NCI-H510A (cell line): ENCODE data around the gene PGP.
A peak's percentile ranks its signal among the peaks of the same experiment; 100 is the strongest.
"Not testable (repeated sequence)": the region's sequence is repeated elsewhere in the genome, so short reads cannot be mapped to it uniquely, and the experiment has no call there.

ENCODE experiments used
- DNase-seq: peaks from one replicate; lab custom pipeline; 2025; lab: John Stamatoyannopoulos, UW

Gene PGP

DNA sequence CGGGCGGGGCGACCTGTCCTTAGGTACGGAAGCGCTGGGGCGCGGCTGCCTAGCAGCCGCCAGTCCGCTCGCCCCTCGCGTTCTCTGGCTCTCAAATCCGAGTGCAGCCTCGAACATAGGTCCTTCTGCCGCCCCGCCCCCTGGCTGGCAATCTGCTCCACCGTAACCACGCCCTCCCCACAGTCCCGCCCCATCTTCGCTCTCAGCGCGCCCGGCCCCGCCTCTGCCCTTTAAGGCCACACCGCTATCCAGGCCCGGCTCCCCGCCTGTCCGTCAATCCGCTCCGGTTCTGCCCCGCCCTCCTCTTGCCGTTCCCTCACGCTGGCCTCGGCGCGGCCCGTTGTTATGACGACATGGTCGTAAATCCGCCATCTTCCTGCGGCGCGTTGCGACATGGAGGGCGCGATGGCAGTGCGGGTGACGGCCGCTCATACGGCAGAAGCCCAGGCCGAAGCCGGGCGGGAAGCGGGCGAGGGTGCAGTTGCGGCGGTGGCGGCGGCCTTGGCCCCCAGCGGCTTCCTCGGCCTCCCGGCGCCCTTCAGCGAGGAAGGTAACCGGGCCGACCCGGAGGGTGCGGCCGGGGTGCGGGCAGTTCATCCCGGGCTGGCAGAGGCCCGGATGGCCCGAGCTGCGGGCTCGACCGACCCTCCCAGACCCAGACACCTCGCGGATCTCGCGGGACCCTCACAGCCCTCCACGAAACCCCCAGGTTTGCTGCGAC, 8.7 kb upstream of the PGP start, which contains the start of gene E4F1:
Gene E4F1 (plus strand): TSS at position 371 of the 721 bp plus-strand sequence. CDS start 23 bp downstream, at position 394.
- DNase-seq = peak; percentile 97

DNA sequence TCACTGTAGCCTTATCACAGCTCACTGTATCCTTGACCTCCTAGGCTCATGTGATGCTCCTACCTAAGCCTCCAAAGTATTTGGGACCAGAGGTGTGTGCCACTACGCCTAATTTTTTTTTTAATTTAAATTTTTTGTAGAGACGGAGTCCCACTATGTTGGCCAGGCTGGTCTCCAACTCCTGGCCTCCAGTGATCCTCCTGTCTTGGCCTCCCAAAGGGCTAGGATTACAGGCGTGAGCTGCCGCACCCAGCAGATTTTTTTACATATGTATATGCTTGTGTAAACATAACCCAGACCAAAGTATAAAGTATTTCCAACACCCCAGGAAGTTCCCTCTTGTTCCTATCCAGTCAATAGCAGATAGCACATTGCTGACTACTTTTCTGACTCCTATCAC, 1.7 kb upstream of the PGP start:
- no peak for DNase-seq

DNA sequence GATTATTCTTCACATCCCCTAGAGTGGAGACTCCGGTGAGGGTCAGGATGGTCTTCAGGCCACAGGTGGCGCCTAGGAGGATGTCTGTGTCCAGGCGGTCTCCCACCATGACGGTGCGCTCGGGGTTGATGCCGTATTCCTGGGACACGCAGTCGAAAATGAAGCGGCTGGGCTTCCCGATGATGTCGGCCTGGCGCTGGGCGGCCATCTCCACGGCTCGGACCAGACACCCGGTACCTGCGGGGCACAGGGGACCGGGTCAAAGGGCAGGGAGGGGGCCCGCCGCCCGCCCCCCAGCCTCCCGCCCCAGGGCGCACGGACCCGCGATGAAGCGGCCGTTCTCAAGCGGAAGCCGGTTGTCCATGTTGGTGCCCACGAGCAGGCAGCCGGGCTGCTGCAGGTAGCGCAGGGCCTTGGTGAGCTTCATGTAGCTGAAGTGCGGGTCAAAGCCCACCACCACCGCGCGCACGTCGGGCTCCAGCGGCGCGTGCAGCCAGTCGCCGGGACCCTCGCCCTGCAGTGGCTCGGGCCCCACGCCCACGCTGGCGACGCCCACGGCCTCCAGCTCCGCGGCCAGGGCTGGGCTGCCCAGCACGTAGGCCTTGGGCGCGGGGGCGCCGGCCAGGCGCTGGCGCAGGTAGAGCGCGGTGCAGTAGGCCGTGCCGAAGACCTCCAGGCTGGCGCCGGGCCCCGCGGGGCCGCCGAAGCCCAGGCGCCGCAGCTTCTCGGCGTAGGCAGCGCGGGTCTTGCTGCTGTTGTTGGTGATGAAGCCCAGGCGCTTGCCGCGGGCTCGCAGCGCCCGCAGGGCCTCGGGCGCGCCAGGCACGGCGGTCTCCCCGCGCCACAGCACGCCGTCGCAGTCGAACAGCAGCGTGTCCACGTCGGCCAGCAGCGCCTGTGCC, 572 bp downstream of the PGP start:
- DNase-seq = no peak

DNA sequence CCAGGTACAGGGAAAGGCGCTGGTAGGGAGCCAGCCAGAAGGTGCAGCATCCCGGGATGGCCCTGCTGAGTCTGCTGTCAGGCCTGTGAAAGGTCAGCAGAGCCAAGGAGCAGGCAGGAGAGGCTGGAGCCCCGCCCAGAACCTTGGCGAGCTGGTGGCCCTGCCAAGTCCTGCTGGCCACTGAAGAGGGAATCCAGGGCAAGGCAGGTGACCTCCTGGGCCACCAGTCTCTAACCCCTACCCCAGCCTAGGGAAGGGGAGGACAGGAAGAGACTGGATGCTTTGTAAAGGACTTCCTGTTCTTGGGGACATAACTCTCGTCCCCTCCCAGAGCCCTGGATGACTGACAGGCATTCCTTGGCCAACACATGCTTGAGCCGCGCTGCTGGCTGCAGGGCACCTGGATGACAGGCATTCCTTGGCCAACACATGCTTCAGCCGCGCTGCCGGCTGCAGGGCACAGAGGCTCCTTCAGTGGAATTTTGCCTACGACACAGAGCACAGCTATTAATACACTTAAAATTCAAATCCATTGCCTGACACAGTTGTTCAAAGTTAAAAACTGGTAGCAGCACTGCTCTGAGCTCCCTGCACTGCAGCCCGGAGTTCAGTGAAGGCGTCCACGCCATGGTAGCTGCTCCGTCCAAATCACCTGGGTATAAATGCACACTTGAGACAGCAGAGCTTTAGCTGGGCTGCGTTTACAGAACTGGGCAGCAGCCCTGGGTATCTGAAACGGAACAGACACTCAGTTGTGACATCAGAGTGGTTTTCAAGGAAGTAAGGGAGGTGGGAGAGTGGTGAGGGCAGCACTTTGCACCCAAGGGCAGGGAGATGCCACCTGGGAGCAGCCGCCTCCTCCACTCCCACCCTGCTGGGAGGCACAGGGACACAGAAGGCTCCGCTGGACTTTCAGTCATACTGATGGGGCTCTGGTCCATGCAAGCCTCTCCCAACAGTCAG, 2.0 kb downstream of the PGP start:
- DNase-seq = no peak

DNA sequence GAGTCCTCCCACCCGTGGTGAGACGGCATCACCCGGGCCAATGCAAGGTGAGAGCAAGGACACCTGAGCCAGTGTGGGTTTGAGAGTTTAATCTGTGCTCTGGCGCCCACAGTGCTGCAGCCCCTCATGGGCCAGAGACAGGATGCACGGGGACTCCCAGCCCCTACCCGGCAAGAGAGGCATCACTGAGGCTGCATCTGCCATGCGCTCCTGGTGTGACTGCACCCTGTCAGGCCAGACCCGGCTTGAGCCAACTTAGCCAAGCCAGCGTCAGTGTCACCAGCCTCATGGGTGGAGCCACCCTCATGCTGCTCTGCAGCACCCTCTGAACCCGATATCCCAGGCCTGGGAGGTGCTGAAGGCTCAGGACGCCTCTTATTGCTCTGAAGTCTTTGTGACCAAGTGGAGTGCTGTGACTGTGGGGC, 2.7 kb downstream of the PGP start:
- DNase-seq = no peak

DNA sequence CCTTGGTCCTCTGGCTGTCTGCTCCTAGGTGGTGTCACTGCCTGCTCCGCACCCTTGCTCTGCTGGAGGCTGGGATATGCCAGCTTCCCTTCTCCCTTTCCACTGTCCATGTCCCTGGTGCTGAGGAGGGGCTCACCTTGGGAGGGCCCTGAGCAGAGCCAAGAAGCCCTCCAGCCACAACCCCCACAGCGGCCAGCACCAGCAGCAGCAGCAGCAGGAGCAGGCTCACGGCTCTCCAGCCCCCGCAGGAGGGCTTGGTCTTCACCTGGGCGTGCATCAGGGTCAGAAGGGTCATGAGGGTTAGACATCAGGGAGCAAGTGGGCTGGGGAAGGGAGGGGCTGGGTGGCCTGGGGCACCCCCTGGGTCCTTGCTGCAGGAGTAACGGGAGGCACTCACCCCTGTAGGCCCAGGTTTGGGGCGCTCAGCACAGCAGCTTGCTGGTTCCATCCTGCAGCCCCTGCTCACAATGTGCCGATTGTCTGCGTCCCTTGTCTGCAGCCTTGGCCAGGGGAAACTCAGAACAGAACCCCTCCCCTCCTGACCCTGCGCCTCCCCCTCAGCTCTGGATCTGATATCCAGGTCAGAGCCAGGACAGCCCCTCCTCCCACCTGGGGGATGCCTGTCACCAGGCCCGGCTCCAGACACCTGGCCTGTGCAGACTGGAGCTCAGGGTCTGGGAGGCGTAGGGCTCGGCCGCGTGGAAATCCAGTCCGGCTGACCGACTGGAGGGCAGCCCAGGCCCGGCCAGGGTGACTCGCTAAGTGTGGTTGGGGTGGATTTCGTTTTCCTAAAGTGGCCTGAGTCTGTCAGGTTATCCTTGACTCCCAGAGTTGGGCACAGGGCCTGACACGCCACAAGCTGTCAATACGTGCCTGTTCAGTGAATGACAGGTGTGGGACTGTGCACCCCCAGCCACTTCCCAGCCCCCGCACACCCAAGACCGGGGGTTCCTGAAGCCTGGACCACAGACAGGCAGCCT, 4.0 kb downstream of the PGP start, which contains the start of gene BRICD5:
Gene BRICD5 (minus strand): TSS at position 478 of the 980 bp plus-strand sequence. CDS start 30 bp downstream, at position 448.
- DNase-seq = no peak

DNA sequence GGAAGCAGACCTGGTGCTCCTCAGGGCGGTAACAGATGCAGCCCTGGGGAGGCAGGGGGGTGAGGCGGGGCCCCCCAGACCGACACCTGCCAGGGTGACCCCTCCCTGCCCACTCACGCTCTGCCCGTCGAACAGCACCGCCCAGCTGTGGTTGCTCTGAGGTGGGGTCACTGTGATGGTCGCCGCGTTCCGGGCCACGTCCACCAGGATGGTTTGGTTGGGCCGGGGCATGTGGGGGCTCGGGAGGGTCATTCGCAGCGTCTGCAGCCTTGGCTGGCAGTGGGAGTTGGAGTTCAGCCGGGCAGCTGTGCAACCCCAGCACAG, 4.7 kb downstream of the PGP start:
- DNase-seq = no peak

DNA sequence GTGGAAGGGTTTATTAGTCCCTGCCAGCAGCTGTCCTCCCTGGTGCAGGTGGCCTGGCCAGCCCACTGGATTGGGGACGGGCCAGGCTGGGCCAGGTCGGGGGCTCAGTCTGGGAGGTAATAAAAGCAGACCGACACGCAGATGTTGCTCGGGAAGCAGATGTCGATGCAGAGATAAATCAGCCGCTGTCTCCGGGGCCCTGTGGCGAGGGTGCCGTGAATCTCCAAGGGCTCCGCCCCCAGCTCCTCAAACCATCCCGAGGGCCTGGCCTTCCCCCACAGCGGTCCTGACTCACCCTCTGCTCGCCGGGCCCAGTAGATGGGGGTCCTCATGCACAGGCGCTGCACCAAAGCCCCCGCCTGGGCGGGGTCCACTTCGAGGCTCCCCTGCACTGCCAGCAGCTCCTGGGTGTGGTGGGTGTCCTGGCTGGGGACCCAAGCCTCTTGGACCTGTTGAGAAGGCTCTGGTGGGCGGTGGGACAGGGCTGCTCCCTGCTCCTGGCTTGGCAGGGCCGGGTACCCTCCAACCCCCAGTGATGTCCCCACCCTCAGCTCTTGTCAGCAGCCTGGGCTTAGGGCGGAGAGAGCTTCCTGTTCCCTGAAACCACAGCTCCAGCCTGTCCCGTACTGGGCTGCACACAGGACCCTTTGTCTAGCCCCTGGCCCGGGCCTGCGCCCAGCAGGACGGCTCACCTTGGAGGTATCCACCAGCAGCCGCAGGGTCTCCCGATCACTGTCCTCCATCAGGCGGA, 5.2 kb downstream of the PGP start:
- DNase-seq = no peak

DNA sequence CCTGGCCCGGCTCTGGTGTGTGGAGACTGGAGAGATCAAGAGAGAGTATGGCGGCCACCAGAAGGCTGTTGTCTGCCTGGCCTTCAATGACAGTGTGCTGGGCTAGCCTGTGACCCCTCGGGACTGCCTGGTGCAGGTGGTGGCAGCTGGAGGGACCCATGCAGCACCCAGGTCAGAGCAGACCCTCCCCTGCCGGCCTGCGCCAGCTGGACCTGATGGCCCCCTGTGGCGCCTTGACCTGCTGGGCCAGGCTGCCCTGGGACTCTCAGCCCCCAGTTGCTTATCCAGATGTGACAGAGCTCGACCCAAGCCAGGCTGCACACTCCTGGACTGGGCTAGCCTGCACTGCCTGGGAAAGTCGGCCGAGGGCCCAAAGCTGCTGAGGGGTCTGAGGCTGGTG, 5.9 kb downstream of the PGP start:
- DNase-seq = no peak

DNA sequence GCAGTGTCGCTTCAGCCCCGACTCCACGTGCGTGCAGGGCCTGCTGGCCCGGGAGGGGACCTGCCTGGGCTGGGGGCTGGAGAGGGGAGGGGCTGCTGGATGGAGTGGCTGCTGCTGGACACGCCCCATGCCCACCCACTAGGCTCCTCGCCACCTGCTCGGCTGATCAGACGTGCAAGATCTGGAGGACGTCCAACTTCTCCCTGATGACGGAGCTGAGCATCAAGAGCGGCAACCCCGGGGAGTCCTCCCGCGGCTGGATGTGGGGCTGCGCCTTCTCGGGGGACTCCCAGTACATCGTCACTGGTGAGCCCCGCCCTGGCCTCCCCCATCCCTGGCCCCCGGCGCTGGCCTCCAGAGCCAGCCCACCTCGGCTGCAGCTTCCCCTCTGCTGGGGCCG, 6.3 kb downstream of the PGP start:
- DNase-seq = no peak

DNA sequence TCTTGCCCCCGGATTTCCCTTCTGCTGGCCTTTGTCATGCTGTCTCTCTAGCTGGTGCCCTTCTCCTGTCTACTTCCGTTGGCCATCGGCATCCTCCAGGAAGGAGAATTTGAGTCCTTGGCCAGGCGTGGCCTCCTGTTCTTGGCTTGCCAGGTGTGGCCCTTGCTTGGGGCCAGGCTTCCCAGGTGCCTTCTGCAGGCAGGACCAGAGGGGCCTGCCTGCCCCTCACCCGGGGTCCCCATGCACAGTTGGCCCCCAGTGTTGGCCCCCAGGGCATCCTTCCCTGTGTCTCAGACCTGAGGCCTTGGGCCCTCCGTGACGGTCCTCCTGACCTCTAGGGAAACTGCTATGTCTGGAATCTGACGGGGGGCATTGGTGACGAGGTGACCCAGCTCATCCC, 6.8 kb downstream of the PGP start:
- no peak for DNase-seq

DNA sequence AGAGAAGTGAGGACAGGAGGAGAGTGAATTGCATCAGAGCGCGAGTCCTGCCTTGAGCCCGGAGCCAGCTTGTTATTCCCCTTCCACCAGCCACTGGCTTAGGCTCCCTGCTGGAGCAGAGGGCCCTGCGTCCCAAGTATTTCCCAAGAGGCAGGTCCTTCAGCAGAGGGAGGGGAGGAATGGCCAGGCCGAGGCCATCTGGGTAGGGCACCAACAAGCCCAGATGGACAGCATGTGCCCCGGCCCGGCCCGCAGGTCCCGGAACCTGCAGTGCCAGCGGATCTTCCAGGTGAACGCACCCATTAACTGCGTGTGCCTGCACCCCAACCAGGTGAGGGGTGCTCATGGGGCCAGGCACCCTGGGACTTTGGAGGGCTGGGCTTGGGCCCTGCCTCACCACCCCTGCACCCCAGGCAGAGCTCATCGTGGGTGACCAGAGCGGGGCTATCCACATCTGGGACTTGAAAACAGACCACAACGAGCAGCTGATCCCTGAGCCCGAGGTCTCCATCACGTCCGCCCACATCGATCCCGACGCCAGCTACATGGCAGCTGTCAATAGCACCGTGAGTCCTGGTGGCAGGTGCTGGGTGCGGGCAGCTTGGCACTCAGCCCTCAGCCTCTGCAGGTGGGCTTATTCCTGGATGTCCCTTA, 7.7 kb downstream of the PGP start:
- no peak for DNase-seq

DNA sequence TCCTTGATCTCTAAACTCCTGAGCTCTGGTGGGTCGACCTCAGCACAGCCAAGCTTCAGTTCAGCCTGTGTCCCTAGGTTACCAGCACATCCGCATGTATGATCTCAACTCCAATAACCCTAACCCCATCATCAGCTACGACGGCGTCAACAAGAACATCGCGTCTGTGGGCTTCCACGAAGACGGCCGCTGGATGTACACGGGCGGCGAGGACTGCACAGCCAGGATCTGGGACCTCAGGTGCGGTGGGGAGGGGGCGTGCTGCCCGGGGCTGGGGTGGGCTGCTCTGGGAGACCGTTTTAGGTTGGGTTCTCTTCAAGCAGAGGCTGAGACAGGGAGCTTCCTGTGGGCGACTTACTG, 8.2 kb downstream of the PGP start:
- DNase-seq = no peak

DNA sequence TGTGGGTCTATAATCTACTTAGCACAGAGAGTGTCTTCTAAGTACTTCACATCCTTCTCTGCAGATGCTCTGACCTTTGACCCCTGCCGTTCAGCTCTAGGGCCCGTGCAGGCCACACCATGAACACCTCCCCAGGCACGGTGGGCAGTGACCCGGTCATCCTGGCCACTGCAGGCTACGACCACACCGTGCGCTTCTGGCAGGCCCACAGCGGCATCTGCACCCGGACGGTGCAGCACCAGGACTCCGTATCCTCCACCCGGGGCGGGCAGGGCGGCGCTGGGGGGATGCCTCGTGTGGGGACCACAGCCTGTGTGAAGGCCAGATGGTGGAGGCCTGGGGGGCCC, 8.7 kb downstream of the PGP start:
- DNase-seq = no peak

DNA sequence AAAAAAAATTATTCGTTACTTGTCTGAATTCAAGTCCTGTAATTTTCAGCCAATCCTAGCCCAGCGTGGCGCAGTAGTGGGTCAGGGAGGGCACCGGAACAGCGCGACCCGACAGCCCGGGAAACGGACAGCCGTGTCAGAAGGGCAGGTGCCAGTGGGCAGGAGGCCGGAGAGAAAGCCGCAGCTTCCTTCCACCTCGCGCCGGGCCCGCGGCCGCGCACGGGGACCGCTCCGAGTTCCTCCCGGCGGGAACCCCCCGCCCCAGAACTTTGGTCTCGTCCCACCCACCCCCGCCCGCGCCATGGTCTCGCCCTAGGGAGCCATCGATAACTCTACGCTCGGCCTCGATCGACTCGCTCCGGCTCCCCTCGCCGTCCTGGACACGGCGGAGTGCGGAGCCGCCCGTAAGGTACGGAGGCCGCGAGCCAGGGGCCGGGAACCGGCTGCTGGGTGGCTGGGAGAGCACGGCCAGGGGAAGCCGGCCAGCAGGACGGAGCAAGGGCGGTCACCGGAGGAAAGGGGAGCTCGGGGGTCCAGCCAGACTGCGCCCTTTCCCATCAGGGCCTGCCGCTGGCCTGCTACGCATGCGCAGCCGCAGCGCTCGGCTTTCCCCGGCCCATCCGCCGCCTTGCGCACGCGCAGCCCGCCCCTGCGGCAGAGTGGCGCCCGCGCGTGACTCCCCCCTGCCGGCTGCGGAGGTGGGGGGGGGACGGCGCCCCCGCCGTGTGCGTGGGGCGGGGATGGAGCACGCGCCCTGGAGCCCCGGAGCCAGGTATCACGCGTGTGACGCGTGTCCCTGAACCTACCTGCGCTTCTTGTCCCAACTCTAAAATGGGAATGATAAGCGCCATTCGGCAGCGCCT, 9.3 kb downstream of the PGP start, which contains the start of gene MLST8:
Gene MLST8 (plus strand): TSS at position 351 of the 863 bp plus-strand sequence. CDS start 632 bp downstream, outside the sequence.
- peak; percentile 65 for DNase-seq

DNA sequence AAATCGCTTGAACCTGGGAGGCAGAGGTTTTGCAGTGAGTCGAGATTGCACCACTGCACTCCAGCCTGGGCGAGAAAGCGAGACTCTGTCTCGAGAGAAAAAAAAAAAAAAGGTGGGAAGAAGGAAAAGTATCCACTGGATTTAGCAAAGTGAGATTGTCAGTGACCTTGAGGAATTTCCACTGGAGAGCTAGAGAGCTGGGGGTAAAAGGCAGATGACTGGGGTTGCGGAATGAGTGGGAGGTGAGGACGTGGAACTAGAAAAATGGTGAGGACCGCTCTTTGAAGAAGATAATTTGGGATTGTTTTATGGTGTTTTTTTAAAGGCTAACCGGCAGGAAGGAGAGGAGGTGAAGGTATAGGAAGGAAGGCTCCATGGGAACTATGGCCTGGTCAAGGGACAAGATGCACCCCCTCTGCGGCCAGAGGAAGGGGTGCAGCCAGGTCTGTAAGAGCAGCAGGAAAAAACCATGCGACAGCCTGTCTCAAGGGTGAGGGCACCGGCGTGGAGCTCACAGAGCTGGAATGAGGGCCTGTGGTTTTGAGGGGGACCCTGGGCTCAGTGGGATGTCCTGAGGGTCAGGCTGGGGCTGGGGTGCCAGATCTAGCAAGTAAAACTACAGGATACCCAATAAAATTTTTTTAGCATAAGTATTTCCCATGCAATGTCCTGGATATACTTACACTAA, 10.1 kb downstream of the PGP start:
- no peak for DNase-seq

DNA sequence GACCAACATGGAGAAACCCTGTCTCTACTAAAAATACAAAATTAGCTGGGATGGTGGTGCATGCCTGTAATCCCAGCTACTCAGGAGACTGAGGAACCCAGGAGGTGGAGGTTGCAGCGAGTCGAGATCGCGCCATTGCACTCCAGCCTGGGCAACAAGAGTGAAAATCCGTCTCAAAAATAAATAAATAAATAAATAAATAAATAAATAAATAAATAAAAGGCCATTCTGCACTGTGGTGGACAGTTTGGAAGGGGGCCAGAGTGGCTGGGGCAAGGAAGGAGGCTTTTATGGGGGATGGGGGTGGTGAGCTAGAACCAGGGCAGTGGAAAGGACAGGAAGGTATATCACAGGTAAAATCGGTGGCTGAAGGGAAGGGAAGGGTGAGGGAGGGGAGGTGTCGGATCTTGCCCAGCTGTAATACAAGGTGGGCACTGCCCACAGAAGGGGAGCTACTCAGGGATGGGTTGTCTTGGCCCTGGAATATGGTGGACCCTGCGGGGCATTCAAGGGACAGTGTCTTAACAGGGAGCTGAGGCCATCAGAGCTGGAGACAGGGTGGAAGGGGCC, 11.4 kb downstream of the PGP start:
- DNase-seq = not testable (repeated sequence)

DNA sequence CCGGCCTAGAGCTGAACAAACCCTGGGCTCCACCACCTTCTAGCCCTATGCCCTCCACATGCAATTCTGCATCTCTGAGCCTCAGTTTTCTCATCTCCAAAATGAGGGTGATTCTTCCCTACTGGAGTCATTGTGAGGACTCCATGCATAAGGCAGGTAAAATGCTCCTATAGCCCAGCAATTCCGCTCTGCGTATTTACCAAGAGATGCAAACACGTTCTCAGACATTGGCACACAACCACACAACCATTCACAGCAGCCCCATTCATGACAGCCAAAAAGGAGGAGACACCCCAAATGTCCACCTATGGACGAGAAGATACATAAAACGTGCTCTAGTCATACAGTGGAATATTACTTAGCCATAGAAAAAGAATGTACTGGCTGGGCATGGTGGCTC, 14.3 kb downstream of the PGP start:
- no peak for DNase-seq
